ENCODE results near the gene NR6A1. TPM values are rescaled to one million over a fixed set of nuclear protein-coding genes. Genes with fewer than 3 reads are reported as not detected.

NR6A1 gene
- total RNA-seq, 1 donor from 2014 or later = 1.2 TPM

DNA sequence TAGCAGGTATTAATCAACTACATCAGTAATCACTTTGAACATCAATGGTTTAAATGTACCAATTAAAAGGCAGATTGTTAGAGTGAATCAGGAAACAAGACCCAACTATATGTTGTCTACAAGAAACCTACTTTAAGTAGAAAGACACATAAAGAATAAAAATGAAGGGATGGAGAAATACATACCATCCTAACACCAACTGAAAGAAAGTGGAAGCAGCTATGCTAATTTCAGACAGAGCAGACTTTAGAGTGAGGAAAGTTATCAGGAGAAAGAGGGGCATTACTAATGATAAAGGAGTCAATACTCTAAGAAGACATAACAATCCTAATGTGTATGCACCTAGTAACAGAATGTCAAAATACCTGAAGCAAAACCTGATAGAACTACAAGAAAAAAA lies 125.8 kb downstream of the NR6A1 start:
- intact Hi-C loops (cut with DNase I) = no loop called here
- no peaks in the 10 kb centered on the region for H3K9me3 ChIP-seq
- no peaks in the 10 kb centered on the region for H3K4me1 ChIP-seq
- H3K27ac ChIP-seq = no peak overlapping the region
- H3K4me3 ChIP-seq = no peak overlapping the region
- no peak for TF ChIP-seq POLR2A (IDR thresholded peaks at IDR 0.05)
- TF ChIP-seq CTCF (IDR thresholded peaks at IDR 0.05) = no peak
- no peak for TF ChIP-seq POLR2AphosphoS5 (IDR thresholded peaks at IDR 0.05; ENCODE audit: insufficient read depth in 1 of 2, low read depth in 1 of 2)
- no peaks in the 10 kb centered on the region for H3K36me3 ChIP-seq
- no peak for DNase-seq (ENCODE audit: extremely low spot score in 2 of 2)
- no peaks in the 10 kb centered on the region for H3K27me3 ChIP-seq

DNA sequence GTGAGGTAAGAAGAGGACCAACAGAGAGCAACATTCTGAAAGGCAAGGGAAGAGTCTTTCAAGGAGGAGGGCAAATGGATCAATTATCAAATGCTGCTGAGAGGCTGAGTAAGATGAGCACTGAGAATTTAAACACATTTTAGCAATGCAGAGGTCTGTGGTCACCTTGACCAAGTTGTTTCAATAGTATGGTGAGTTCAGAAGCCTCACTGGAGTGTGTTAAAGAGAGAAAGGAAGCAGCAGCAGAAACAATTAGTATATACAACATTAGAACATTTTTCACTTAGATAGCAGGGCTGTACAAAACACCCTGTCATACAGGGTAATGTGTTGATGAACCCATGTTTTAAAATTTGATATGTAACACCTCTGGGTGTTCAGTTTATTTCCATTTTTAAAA lies 131.5 kb downstream of the NR6A1 start:
- DNase-seq (ENCODE audit: extremely low spot score in 2 of 2) = no peak
- Histone ChIP-seq H3K27me3 (no peaks in the 10 kb centered on the region), H3K4me3 (no peak overlapping the region), H3K9me3 (no peaks in the 10 kb centered on the region), H3K36me3 (no peaks in the 10 kb centered on the region), H3K27ac (no peak overlapping the region), H3K4me1 (no peaks in the 10 kb centered on the region)
- no peak for TF ChIP-seq CTCF (IDR thresholded peaks at IDR 0.05)
- intact Hi-C loops (cut with DNase I) = no loop called here

- H3K4me1 ChIP-seq = peaks cover 14% of the 10 kb centered on the region
- H3K9me3 ChIP-seq = no peaks in the 10 kb centered on the region
- DNase-seq (ENCODE audit: extremely low spot score in 2 of 2) = no peak
- no peak overlapping the region for H3K27ac ChIP-seq
- no peaks in the 10 kb centered on the region for H3K36me3 ChIP-seq
- intact Hi-C loops (cut with DNase I) = no loop called here
- no peak overlapping the region for H3K4me3 ChIP-seq
- TF ChIP-seq POLR2A (IDR thresholded peaks at IDR 0.05) (no peak), POLR2AphosphoS5 (IDR thresholded peaks at IDR 0.05; ENCODE audit: insufficient read depth in 1 of 2, low read depth in 1 of 2) (no peak), CTCF (IDR thresholded peaks at IDR 0.05) (no peak)
- H3K27me3 ChIP-seq = no peaks in the 10 kb centered on the region
Measured at GRCh38 chr9:124635285-124635684, 135.8 kb downstream of the NR6A1 start.

- peaks cover 14% of the 10 kb centered on the region for H3K4me1 ChIP-seq
- no peak overlapping the region for H3K4me3 ChIP-seq
- H3K9me3 ChIP-seq = no peaks in the 10 kb centered on the region
- no peak overlapping the region for H3K27ac ChIP-seq
- no peak for DNase-seq (ENCODE audit: extremely low spot score in 2 of 2)
- no peaks in the 10 kb centered on the region for H3K36me3 ChIP-seq
- TF ChIP-seq CTCF (IDR thresholded peaks at IDR 0.05) (no peak), POLR2A (IDR thresholded peaks at IDR 0.05) (no peak), POLR2AphosphoS5 (IDR thresholded peaks at IDR 0.05; ENCODE audit: insufficient read depth in 1 of 2, low read depth in 1 of 2) (no peak)
- H3K27me3 ChIP-seq = no peaks in the 10 kb centered on the region
- intact Hi-C loops (cut with DNase I) = no loop called here
Measured at GRCh38 chr9:124632077-124632621, 139.0 kb downstream of the NR6A1 start.

GRCh38 chr9:124631326-124631725 lies 139.8 kb downstream of the NR6A1 start:
- no peak for DNase-seq (ENCODE audit: extremely low spot score in 2 of 2)

More at GRCh38 chr9:124631326-124631725, 139.8 kb downstream of the NR6A1 start:
- Histone ChIP-seq H3K27me3 (no peaks in the 10 kb centered on the region), H3K27ac (no peak overlapping the region), H3K4me3 (no peak overlapping the region), H3K36me3 (no peaks in the 10 kb centered on the region), H3K9me3 (no peaks in the 10 kb centered on the region), H3K4me1 (peaks cover 14% of the 10 kb centered on the region)
- intact Hi-C loops (cut with DNase I) = no loop called here
- TF ChIP-seq POLR2A (IDR thresholded peaks at IDR 0.05) (no peak), POLR2AphosphoS5 (IDR thresholded peaks at IDR 0.05; ENCODE audit: insufficient read depth in 1 of 2, low read depth in 1 of 2) (no peak), CTCF (IDR thresholded peaks at IDR 0.05) (no peak)
